ENCODE measurements around the gene KRTAP17-1. TPM values are rescaled to one million over a fixed set of nuclear protein-coding genes. Genes with fewer than 3 reads are reported as not detected.

KRTAP17-1 gene
- total and polyA plus RNA-seq, 7 experiments from 2014 or later = not detected

GRCh38 chr17:41340934-41341861 lies 25.7 kb upstream of the KRTAP17-1 start:
- peak in 7 of 9 donors; percentile 63 to 91 (median 82) for DNase-seq
- peak overlapping the region; percentile 89 to 99 (median 96) for H3K27ac Mint-ChIP-seq

GRCh38 chr17:41340494-41340893 lies 25.0 kb upstream of the KRTAP17-1 start:
- intact Hi-C loops (cut with micrococcal nuclease) = loop anchor here in 1 of 2 donors (5.0 kb wide), 1 partner anchor 62 kb away; no protein-coding TSS in a partner anchor
- peaks cover 4 to 21% (median 11%) of the 10 kb centered on the region in 5 donors for H3K36me3 Mint-ChIP-seq
- Histone ChIP-seq H3K9me3 (ENCODE audit: control insufficient read depth in 2 of 3, low read length in 3 of 3) (peaks cover 0 to 13% (median 5%) of the 10 kb centered on the region in 3 experiments), H3K27ac (ENCODE audit: low read depth, low read length) (peak overlapping the region; percentile 87), H3K4me1 (ENCODE audit: control insufficient read depth in 2 of 2, insufficient read depth in 2 of 2, low read length in 2 of 2) (peaks cover 64 to 71% of the 10 kb centered on the region in 2 donors), H3K27me3 (ENCODE audit: control insufficient read depth in 2 of 2, insufficient read depth in 2 of 2, low read length in 2 of 2) (no peaks in the 10 kb centered on the region), H3K4me3 (ENCODE audit: low read length) (peak overlapping the region; percentile 1), H3K36me3 (ENCODE audit: control insufficient read depth in 2 of 3, insufficient read depth in 3 of 3, low read length in 3 of 3) (no peaks in the 10 kb centered on the region)
- H3K27me3 Mint-ChIP-seq = peaks cover 0 to 18% (median 0%) of the 10 kb centered on the region in 5 donors
- peak overlapping the region; percentile 7 to 81 (median 72) for H3K4me3 Mint-ChIP-seq
- peaks cover 0 to 29% (median 10%) of the 10 kb centered on the region in 11 donors for H3K9me3 Mint-ChIP-seq
- peak overlapping the region; percentile 89 to 99 (median 96) for H3K27ac Mint-ChIP-seq
- ChIA-PET POLR2A (interaction anchor here (0.9 to 3.0 kb wide), 5 partner anchors 10 to 209 kb away, joined by 3 to 18 read pairs (median 6); partner anchors contain the start of genes KRT33A and KRTAP16-1), CTCF (interaction anchor here (1.4 to 3.1 kb wide), 3 partner anchors 12 to 209 kb away, joined by 3 to 22 read pairs (median 5); no protein-coding TSS in a partner anchor)
- ATAC-seq (no peak), DNase-seq (no peak)
- peaks cover 38 to 90% (median 70%) of the 10 kb centered on the region in 7 donors for H3K4me1 Mint-ChIP-seq

More at GRCh38 chr17:41340934-41341861, 25.7 kb upstream of the KRTAP17-1 start:
- peak; percentile 75 for ATAC-seq
- H3K27ac ChIP-seq (ENCODE audit: low read depth, low read length) = peak overlapping the region; percentile 87
- no peaks in the 10 kb centered on the region for H3K27me3 ChIP-seq (ENCODE audit: control insufficient read depth in 2 of 2, insufficient read depth in 2 of 2, low read length in 2 of 2)
- CTCF ChIA-PET = interaction anchor here (0.6 to 3.1 kb wide), 7 partner anchors 12 to 1484 kb away, joined by 3 to 22 read pairs (median 5); no protein-coding TSS in a partner anchor
- H3K36me3 ChIP-seq (ENCODE audit: control insufficient read depth in 2 of 3, insufficient read depth in 3 of 3, low read length in 3 of 3) = no peaks in the 10 kb centered on the region
- H3K36me3 Mint-ChIP-seq = peaks cover 4 to 21% (median 11%) of the 10 kb centered on the region in 5 donors
- intact Hi-C loops (cut with micrococcal nuclease) = loop anchor here (1.0 to 5.0 kb wide), 3 partner anchors 19 to 61 kb away; no protein-coding TSS in a partner anchor
- POLR2A ChIA-PET = interaction anchor here (0.7 to 3.0 kb wide), 10 partner anchors 9 to 739 kb away, joined by 3 to 18 read pairs (median 4); partner anchors contain the start of genes EIF1, KRT33A and KRTAP16-1
- peaks cover 33 to 87% (median 63%) of the 10 kb centered on the region in 7 donors for H3K4me1 Mint-ChIP-seq
- H3K9me3 ChIP-seq (ENCODE audit: control insufficient read depth in 2 of 3, low read length in 3 of 3) = peaks cover 0 to 13% (median 5%) of the 10 kb centered on the region in 3 experiments
- peaks cover 60 to 63% of the 10 kb centered on the region in 2 donors for H3K4me1 ChIP-seq (ENCODE audit: control insufficient read depth in 2 of 2, insufficient read depth in 2 of 2, low read length in 2 of 2)
- H3K27me3 Mint-ChIP-seq = peaks cover 0 to 20% (median 0%) of the 10 kb centered on the region in 5 donors
- H3K9me3 Mint-ChIP-seq = peaks cover 0 to 29% (median 10%) of the 10 kb centered on the region in 11 donors
- H3K4me3 ChIP-seq (ENCODE audit: low read length) = peak overlapping the region; percentile 1
- peak overlapping the region; percentile 7 to 84 (median 72) for H3K4me3 Mint-ChIP-seq

- DNase-seq = no peak
- peaks cover 72 to 79% of the 10 kb centered on the region in 2 donors for H3K4me1 ChIP-seq (ENCODE audit: control insufficient read depth in 2 of 2, insufficient read depth in 2 of 2, low read length in 2 of 2)
- H3K27ac Mint-ChIP-seq = peak overlapping the region; percentile 92 to 99 (median 96)
- peaks cover 0 to 13% (median 5%) of the 10 kb centered on the region in 3 experiments for H3K9me3 ChIP-seq (ENCODE audit: control insufficient read depth in 2 of 3, low read length in 3 of 3)
- H3K27ac ChIP-seq (ENCODE audit: low read depth, low read length) = peak overlapping the region; percentile 87
- ATAC-seq = no peak
- ChIA-PET POLR2A (interaction anchor here (1.1 to 1.6 kb wide), 4 partner anchors 8 to 210 kb away, joined by 3 to 6 read pairs (median 4); no protein-coding TSS in a partner anchor), CTCF (interaction anchor here (0.6 to 3.1 kb wide), 3 partner anchors 17 to 53 kb away, joined by 3 to 22 read pairs (median 4); partner anchors contain the start of gene KRTAP16-1)
- peak overlapping the region; percentile 31 for H3K4me3 ChIP-seq (ENCODE audit: low read length)
- H3K36me3 Mint-ChIP-seq = peaks cover 4 to 21% (median 6%) of the 10 kb centered on the region in 5 donors
- intact Hi-C loops (cut with micrococcal nuclease) = loop anchor here (1.0 to 5.0 kb wide), 4 partner anchors 17 to 327 kb away; no protein-coding TSS in a partner anchor
- peaks cover 0 to 29% (median 10%) of the 10 kb centered on the region in 11 donors for H3K9me3 Mint-ChIP-seq
- peak overlapping the region; percentile 28 to 81 (median 74) for H3K4me3 Mint-ChIP-seq
- peaks cover 45 to 95% (median 79%) of the 10 kb centered on the region in 7 donors for H3K4me1 Mint-ChIP-seq
- no peaks in the 10 kb centered on the region for H3K36me3 ChIP-seq (ENCODE audit: control insufficient read depth in 2 of 3, insufficient read depth in 3 of 3, low read length in 3 of 3)
- peaks cover 0 to 14% (median 0%) of the 10 kb centered on the region in 5 donors for H3K27me3 Mint-ChIP-seq
- H3K27me3 ChIP-seq (ENCODE audit: control insufficient read depth in 2 of 2, insufficient read depth in 2 of 2, low read length in 2 of 2) = no peaks in the 10 kb centered on the region
Measured at GRCh38 chr17:41339571-41340172, 24.2 kb upstream of the KRTAP17-1 start.

GRCh38 chr17:41338961-41339485 lies 23.5 kb upstream of the KRTAP17-1 start:
- Mint-ChIP-seq H3K27ac (peak overlapping the region; percentile 92 to 99 (median 96)), H3K4me1 (peaks cover 47 to 99% (median 85%) of the 10 kb centered on the region in 7 donors), H3K27me3 (peaks cover 0 to 14% (median 0%) of the 10 kb centered on the region in 5 donors), H3K9me3 (peaks cover 0 to 24% (median 10%) of the 10 kb centered on the region in 11 donors), H3K4me3 (peak overlapping the region; percentile 28 to 81 (median 74)), H3K36me3 (peaks cover 4 to 21% (median 6%) of the 10 kb centered on the region in 5 donors)
- H3K4me1 ChIP-seq (ENCODE audit: control insufficient read depth in 2 of 2, insufficient read depth in 2 of 2, low read length in 2 of 2) = peaks cover 78 to 85% of the 10 kb centered on the region in 2 donors
- DNase-seq (peak in 7 of 9 donors; percentile 71 to 93 (median 88)), ATAC-seq (peak; percentile 90)
- no peak overlapping the region for H3K4me3 ChIP-seq (ENCODE audit: low read length)
- POLR2A ChIA-PET = interaction anchor here (0.6 to 1.6 kb wide), 5 partner anchors 9 to 210 kb away, joined by 3 to 8 read pairs (median 4); no protein-coding TSS in a partner anchor
- peak overlapping the region; percentile 87 for H3K27ac ChIP-seq (ENCODE audit: low read depth, low read length)
- CTCF ChIA-PET = interaction anchor here (0.6 to 3.1 kb wide), 3 partner anchors 17 to 53 kb away, joined by 3 to 22 read pairs (median 4); partner anchors contain the start of gene KRTAP16-1
- H3K27me3 ChIP-seq (ENCODE audit: control insufficient read depth in 2 of 2, insufficient read depth in 2 of 2, low read length in 2 of 2) = no peaks in the 10 kb centered on the region
- intact Hi-C loops (cut with micrococcal nuclease) = loop anchor here (1.0 to 2.0 kb wide), 3 partner anchors 16 to 328 kb away; no protein-coding TSS in a partner anchor
- H3K36me3 ChIP-seq (ENCODE audit: control insufficient read depth in 2 of 3, insufficient read depth in 3 of 3, low read length in 3 of 3) = no peaks in the 10 kb centered on the region
- peaks cover 0 to 13% (median 5%) of the 10 kb centered on the region in 3 experiments for H3K9me3 ChIP-seq (ENCODE audit: control insufficient read depth in 2 of 3, low read length in 3 of 3)

- ATAC-seq (no peak), DNase-seq (no peak)
- Mint-ChIP-seq H3K27ac (peak overlapping the region; percentile 9 to 96 (median 72)), H3K4me1 (peaks cover 36 to 84% (median 69%) of the 10 kb centered on the region in 7 donors), H3K27me3 (peaks cover 0 to 7% (median 0%) of the 10 kb centered on the region in 5 donors), H3K9me3 (no peaks in the 10 kb centered on the region), H3K4me3 (peak overlapping the region in 6 of 10 donors; percentile 5 to 73 (median 15)), H3K36me3 (peaks cover 0 to 2% (median 0%) of the 10 kb centered on the region in 5 donors)
- H3K4me1 ChIP-seq (ENCODE audit: control insufficient read depth in 2 of 2, insufficient read depth in 2 of 2, low read length in 2 of 2) = peaks cover 56 to 68% of the 10 kb centered on the region in 2 donors
- intact Hi-C loops (cut with micrococcal nuclease) = no loop called here
- H3K9me3 ChIP-seq (ENCODE audit: control insufficient read depth in 2 of 3, low read length in 3 of 3) = no peaks in the 10 kb centered on the region
- CTCF ChIA-PET = no interaction called here
- no peak overlapping the region for H3K27ac ChIP-seq (ENCODE audit: low read depth, low read length)
- H3K27me3 ChIP-seq (ENCODE audit: control insufficient read depth in 2 of 2, insufficient read depth in 2 of 2, low read length in 2 of 2) = no peaks in the 10 kb centered on the region
- H3K36me3 ChIP-seq (ENCODE audit: control insufficient read depth in 2 of 3, insufficient read depth in 3 of 3, low read length in 3 of 3) = no peaks in the 10 kb centered on the region
- H3K4me3 ChIP-seq (ENCODE audit: low read length) = no peak overlapping the region
- POLR2A ChIA-PET = no interaction called here
Measured at GRCh38 chr17:41335747-41336146, 20.2 kb upstream of the KRTAP17-1 start.
